Measurements from ENCODE around the gene LAMB4. TPM values are rescaled to one million over a fixed set of nuclear protein-coding genes. Genes with fewer than 3 reads are reported as not detected.
"Not testable (repeated sequence)": the region's sequence is repeated elsewhere in the genome, so short reads cannot be mapped to it uniquely, and the experiment has no call there.

The LAMB4 gene
- total RNA-seq, 1 donor: 0.45 TPM

DNA sequence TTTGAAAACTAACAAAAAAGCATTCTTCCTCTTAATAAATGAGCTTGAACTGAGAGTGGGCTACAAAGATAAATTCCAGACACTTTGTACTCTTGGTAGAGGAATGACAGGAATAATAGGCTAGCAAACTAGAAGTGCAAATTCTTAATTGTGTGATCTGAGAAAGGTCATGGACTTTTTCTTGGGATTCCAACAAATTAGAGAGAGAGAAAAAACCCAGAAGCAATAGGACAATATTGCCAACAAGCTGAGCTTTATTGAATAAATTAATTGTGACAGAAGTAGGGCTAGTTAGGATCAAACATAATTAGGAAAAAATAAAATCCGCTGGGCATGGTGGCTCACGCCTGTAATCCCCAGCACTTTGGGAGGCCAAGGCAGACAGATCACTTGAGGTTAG, 85.8 kb downstream of the LAMB4 start:
- H3K4me3 ChIP-seq (ENCODE audit: low read depth, low read length): no peak overlapping the region
- TF ChIP-seq CTCF (IDR thresholded peaks at IDR 0.05; ENCODE audit: insufficient read depth, low read length): no peak
- DNase-seq (ENCODE audit: low read depth): no peak

- no peak overlapping the region for H3K4me3 ChIP-seq (ENCODE audit: low read depth, low read length)
- TF ChIP-seq CTCF (IDR thresholded peaks at IDR 0.05; ENCODE audit: insufficient read depth, low read length): no peak
- no peak for DNase-seq (ENCODE audit: low read depth)
Measured at GRCh38 chr7:108038986-108039385, 91.2 kb downstream of the LAMB4 start.

GRCh38 chr7:108037741-108038140, 92.4 kb downstream of the LAMB4 start:
- no peak for DNase-seq (ENCODE audit: low read depth)
- TF ChIP-seq CTCF (IDR thresholded peaks at IDR 0.05; ENCODE audit: insufficient read depth, low read length): no peak

GRCh38 chr7:108037140-108037539, 93.0 kb downstream of the LAMB4 start:
- no peak for TF ChIP-seq CTCF (IDR thresholded peaks at IDR 0.05; ENCODE audit: insufficient read depth, low read length)
- no peak for DNase-seq (ENCODE audit: low read depth)
- no peak overlapping the region for H3K4me3 ChIP-seq (ENCODE audit: low read depth, low read length)

More at GRCh38 chr7:108037741-108038140, 92.4 kb downstream of the LAMB4 start:
- H3K4me3 ChIP-seq (ENCODE audit: low read depth, low read length): no peak overlapping the region

DNA sequence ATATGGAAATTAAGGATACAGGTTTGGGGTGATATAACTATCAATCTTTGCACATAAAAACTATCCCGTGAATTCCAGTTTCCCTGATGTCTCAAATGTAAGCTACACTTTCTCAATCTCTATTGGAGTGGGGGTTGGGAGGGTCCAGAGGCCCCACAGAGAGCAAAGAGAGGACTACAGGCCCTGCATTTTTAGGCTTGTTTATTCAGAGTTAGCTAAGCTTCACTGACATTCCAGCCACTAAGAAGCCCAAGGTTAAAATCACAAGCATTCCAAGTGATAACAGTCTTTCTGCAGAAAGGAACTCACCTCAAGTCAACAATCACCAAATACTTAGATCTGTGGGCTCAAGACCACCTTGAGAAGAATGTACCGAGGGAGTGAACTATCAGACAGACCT, 95.6 kb downstream of the LAMB4 start:
- no peak for DNase-seq (ENCODE audit: low read depth)
- no peak overlapping the region for H3K4me3 ChIP-seq (ENCODE audit: low read depth, low read length)
- no peak for TF ChIP-seq CTCF (IDR thresholded peaks at IDR 0.05; ENCODE audit: insufficient read depth, low read length)

DNA sequence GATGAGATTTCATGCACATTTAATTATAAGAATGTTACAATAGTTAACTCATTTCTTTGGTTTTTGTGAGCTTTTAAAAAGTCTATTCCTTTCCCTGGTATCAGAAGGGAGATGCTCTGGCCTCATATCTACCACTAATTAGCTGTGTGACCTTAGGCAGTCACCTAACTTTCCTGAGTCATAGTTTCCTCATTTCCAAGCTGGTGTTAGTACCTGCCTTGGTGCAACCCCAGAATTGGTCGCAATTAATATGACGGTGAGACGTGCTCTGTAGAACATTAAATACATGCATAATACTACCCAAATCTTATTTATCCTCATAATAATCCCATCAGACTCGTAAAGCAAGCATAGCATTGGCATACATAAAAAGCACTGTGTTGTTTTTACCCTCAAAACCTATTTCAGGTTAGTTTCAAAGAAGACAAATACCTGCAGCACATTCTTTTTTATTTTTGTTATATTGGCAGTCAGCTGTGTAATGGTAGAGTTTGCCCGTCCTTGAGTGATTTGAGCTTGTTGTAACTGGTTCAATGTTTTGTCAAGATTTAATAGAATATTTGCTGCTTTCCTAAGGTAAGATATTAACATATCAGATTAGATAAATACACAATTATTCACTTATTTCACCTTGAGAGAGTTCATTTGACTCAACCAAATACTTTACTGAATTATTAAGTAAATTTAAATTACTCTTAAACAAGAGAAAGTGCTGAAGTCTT, 96.2 kb downstream of the LAMB4 start:
- no peak for TF ChIP-seq CTCF (IDR thresholded peaks at IDR 0.05; ENCODE audit: insufficient read depth, low read length)
- DNase-seq (ENCODE audit: low read depth): no peak
- H3K4me3 ChIP-seq (ENCODE audit: low read depth, low read length): no peak overlapping the region

DNA sequence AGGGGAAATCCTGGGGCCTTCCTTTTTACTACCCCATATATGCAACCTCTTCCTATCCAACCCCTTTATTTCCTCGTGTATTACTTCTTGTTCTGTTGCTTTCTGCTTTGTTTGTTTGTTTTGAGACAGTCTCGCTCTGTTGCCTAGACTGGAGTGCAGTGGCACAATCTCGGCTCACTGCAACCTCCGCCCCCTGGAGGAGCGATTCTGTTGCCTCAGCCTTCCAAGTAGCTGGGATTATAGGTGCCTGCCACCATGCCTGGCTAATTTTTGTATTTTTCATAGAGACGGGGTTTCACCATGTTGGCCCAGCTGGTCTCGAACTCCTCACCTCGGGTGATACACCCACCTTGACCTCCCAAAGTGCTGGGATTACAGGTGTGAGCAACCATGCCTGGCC, 96.9 kb downstream of the LAMB4 start:
- DNase-seq (ENCODE audit: low read depth); H3K4me3 ChIP-seq (ENCODE audit: low read depth, low read length): not testable (repeated sequence)
